Activated CD4-positive, CD25-positive, alpha-beta regulatory T cell treated with anti-CD3 and anti-CD28 coated beads, Interleukin-2, amount 50 U/mL, for 72 hours (primary cell): ENCODE data around the gene FGF14.

Experiments
- DNase-seq: peaks from one replicate; pipeline ENCODE4 v3.0.0; 2021

The FGF14 gene

GRCh38 chr13:101751488-101751887 lies 650.4 kb downstream of the FGF14 start:
- DNase-seq, result no peak

GRCh38 chr13:101749584-101749983 lies 652.3 kb downstream of the FGF14 start:
- DNase-seq, result no peak

- no peak for DNase-seq
Measured at GRCh38 chr13:101747039-101747438, 654.8 kb downstream of the FGF14 start.

- no peak for DNase-seq
Measured at GRCh38 chr13:101746513-101746912, 655.3 kb downstream of the FGF14 start.

GRCh38 chr13:101739382-101740178 lies 662.3 kb downstream of the FGF14 start:
- DNase-seq, result no peak

GRCh38 chr13:101738336-101738735 lies 663.5 kb downstream of the FGF14 start:
- DNase-seq, result no peak

- no peak for DNase-seq
Measured at GRCh38 chr13:101736566-101736965, 665.3 kb downstream of the FGF14 start.

GRCh38 chr13:101730420-101731000 lies 671.3 kb downstream of the FGF14 start:
- no peak for DNase-seq

- DNase-seq, result no peak
Measured at GRCh38 chr13:101728615-101729014, 673.2 kb downstream of the FGF14 start.

GRCh38 chr13:101728021-101728420 lies 673.8 kb downstream of the FGF14 start:
- DNase-seq, result no peak

- no peak for DNase-seq
Measured at GRCh38 chr13:101727118-101727517, 674.7 kb downstream of the FGF14 start.

GRCh38 chr13:101726681-101727080 lies 675.2 kb downstream of the FGF14 start:
- DNase-seq, result no peak

- DNase-seq, result no peak
Measured at GRCh38 chr13:101718496-101718895, 683.4 kb downstream of the FGF14 start.

GRCh38 chr13:101717353-101717752 lies 684.5 kb downstream of the FGF14 start:
- no peak for DNase-seq

GRCh38 chr13:101714195-101714594 lies 687.7 kb downstream of the FGF14 start:
- DNase-seq, result no peak

- DNase-seq, result no peak
Measured at GRCh38 chr13:101712026-101712348, 689.9 kb downstream of the FGF14 start.

- no peak for DNase-seq
Measured at GRCh38 chr13:101711307-101712025, 690.4 kb downstream of the FGF14 start.

GRCh38 chr13:101709952-101710351 lies 691.9 kb downstream of the FGF14 start:
- no peak for DNase-seq

- no peak for DNase-seq
Measured at GRCh38 chr13:101708115-101708514, 693.7 kb downstream of the FGF14 start.

GRCh38 chr13:101707659-101708058 lies 694.2 kb downstream of the FGF14 start:
- DNase-seq, result no peak

GRCh38 chr13:101706651-101707050 lies 695.2 kb downstream of the FGF14 start:
- DNase-seq, result no peak

- no peak for DNase-seq
Measured at GRCh38 chr13:101703838-101704237, 698.0 kb downstream of the FGF14 start.

- no peak for DNase-seq
Measured at GRCh38 chr13:101703081-101703480, 698.8 kb downstream of the FGF14 start.

GRCh38 chr13:101700598-101700997 lies 701.2 kb downstream of the FGF14 start:
- no peak for DNase-seq
